ENCODE measurements around the gene METTL15. TPM values are rescaled to one million over a fixed set of nuclear protein-coding genes. Genes with fewer than 3 reads are reported as not detected.

The METTL15 gene
- total and polyA plus RNA-seq, 8 donors = 3.0 to 8.2 (median 5.5) TPM

GRCh38 chr11:28223994-28224393 is 115.8 kb downstream of the METTL15 start:
- WGBS, 2 donors = 97 to 98% methylated on average over 2 of the region's 2 CpGs
- Histone ChIP-seq H3K36me3 (no peaks in the 10 kb centered on the region), H3K4me1 (no peaks in the 10 kb centered on the region), H3K27ac (no peak overlapping the region), H3K27me3 (no peaks in the 10 kb centered on the region), H3K9me3 (no peaks in the 10 kb centered on the region), H3K4me3 (no peak overlapping the region)
- peak; percentile 17 for FAIRE-seq
- intact Hi-C loops (cut with DNase I) = no loop called here
- ATAC-seq = no peak
- no peak for DNase-seq
- TF ChIP-seq CTCF (IDR thresholded peaks at IDR 0.05) = no peak

- DNase-seq = no peak
- FAIRE-seq = no peak
- no peaks in the 10 kb centered on the region for H3K4me1 ChIP-seq
- no peaks in the 10 kb centered on the region for H3K27me3 ChIP-seq
- ATAC-seq = no peak
- TF ChIP-seq CTCF (IDR thresholded peaks at IDR 0.05) = no peak
- H3K27ac ChIP-seq = no peak overlapping the region
- WGBS, 2 donors = 78 to 88% methylated on average over 1 of the region's 1 CpG
- intact Hi-C loops (cut with DNase I) = no loop called here
- H3K4me3 ChIP-seq = no peak overlapping the region
- H3K9me3 ChIP-seq = no peaks in the 10 kb centered on the region
- H3K36me3 ChIP-seq = no peaks in the 10 kb centered on the region
These were observed 119.3 kb downstream of the METTL15 start for GRCh38 chr11:28227460-28227859.

GRCh38 chr11:28228196-28228895 is 120.2 kb downstream of the METTL15 start:
- no peaks in the 10 kb centered on the region for H3K4me1 ChIP-seq
- intact Hi-C loops (cut with DNase I) = no loop called here
- H3K9me3 ChIP-seq = no peaks in the 10 kb centered on the region
- H3K27me3 ChIP-seq = no peaks in the 10 kb centered on the region
- TF ChIP-seq CTCF (IDR thresholded peaks at IDR 0.05) = no peak
- H3K27ac ChIP-seq = no peak overlapping the region
- H3K36me3 ChIP-seq = no peaks in the 10 kb centered on the region
- H3K4me3 ChIP-seq = no peak overlapping the region
- DNase-seq (no peak), ATAC-seq (no peak), FAIRE-seq (peak; percentile 17)

- ATAC-seq = no peak
- H3K27ac ChIP-seq = no peak overlapping the region
- TF ChIP-seq CTCF (IDR thresholded peaks at IDR 0.05) = no peak
- intact Hi-C loops (cut with DNase I) = no loop called here
- no peaks in the 10 kb centered on the region for H3K36me3 ChIP-seq
- DNase-seq = no peak
- no peaks in the 10 kb centered on the region for H3K4me1 ChIP-seq
- FAIRE-seq = no peak
- H3K9me3 ChIP-seq = no peaks in the 10 kb centered on the region
- H3K27me3 ChIP-seq = no peaks in the 10 kb centered on the region
- WGBS, 2 donors = 96 to 97% methylated on average over 2 of the region's 2 CpGs
- no peak overlapping the region for H3K4me3 ChIP-seq
These were observed 123.3 kb downstream of the METTL15 start for GRCh38 chr11:28231475-28231874.

GRCh38 chr11:28232649-28233048 is 124.5 kb downstream of the METTL15 start:
- no peak for ATAC-seq
- Histone ChIP-seq H3K9me3 (no peaks in the 10 kb centered on the region), H3K27me3 (no peaks in the 10 kb centered on the region), H3K4me1 (no peaks in the 10 kb centered on the region), H3K36me3 (no peaks in the 10 kb centered on the region), H3K4me3 (no peak overlapping the region), H3K27ac (no peak overlapping the region)
- 90 to 94% methylated on average over 4 of the region's 4 CpGs for WGBS, 2 donors
- DNase-seq = no peak
- intact Hi-C loops (cut with DNase I) = no loop called here
- no peak for TF ChIP-seq CTCF (IDR thresholded peaks at IDR 0.05)
- no peak for FAIRE-seq

Data from pancreas (tissue), 10 donors.